Measurements from ENCODE around the gene GLT1D1. TPM values are rescaled to one million over a fixed set of nuclear protein-coding genes. Genes with fewer than 3 reads are reported as not detected.

The GLT1D1 gene
- total RNA-seq, 1 donor from 2014 or later = 5.4 TPM

DNA sequence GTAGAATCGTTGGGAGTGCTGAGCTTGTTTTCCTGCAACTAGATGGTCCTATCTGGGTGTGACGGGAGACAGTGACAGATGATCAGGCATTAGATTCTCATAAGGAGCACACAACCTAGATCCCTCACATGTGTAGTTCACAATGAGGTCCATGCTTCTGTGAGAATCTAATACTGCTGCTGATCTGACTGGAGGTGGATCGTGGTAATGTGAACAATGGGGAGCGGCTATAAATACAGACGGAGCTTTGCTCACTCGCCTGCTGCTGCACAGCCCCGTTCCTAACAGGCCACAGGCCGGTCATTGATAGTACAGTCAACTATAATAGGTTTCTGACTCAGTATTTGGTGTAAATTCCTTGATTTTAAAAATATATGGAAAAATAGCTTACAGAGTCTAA lies 138.8 kb downstream of the GLT1D1 start:
- Histone ChIP-seq H3K36me3 (no peaks in the 10 kb centered on the region), H3K4me1 (no peaks in the 10 kb centered on the region), H3K9me3 (ENCODE audit: low read depth) (no peaks in the 10 kb centered on the region), H3K79me2 (ENCODE audit: low read depth) (no peaks in the 10 kb centered on the region), H3K9ac (no peak overlapping the region), H4K20me1 (ENCODE audit: low read depth) (no peaks in the 10 kb centered on the region), H3K4me2 (no peak overlapping the region), H2AFZ (replicated peaks) (no peak overlapping the region), H3K27ac (no peak overlapping the region), H3K27me3 (no peaks in the 10 kb centered on the region), H3K4me3 (no peak overlapping the region), H3F3A (ENCODE audit: low read depth) (no peaks in the 10 kb centered on the region)
- Mint-ChIP-seq H3K27me3 (ENCODE audit: insufficient read depth, low read depth) (peaks cover 2% of the 10 kb centered on the region), H3K4me3 (no peak overlapping the region), H3K9me3 (peaks cover 6% of the 10 kb centered on the region), H3K27ac (no peak overlapping the region), H3K4me1 (peaks cover 9% of the 10 kb centered on the region), H3K36me3 (no peaks in the 10 kb centered on the region)
- no peak for DNase-seq (ENCODE audit: low spot score)
- TF ChIP-seq, protein P1, sequence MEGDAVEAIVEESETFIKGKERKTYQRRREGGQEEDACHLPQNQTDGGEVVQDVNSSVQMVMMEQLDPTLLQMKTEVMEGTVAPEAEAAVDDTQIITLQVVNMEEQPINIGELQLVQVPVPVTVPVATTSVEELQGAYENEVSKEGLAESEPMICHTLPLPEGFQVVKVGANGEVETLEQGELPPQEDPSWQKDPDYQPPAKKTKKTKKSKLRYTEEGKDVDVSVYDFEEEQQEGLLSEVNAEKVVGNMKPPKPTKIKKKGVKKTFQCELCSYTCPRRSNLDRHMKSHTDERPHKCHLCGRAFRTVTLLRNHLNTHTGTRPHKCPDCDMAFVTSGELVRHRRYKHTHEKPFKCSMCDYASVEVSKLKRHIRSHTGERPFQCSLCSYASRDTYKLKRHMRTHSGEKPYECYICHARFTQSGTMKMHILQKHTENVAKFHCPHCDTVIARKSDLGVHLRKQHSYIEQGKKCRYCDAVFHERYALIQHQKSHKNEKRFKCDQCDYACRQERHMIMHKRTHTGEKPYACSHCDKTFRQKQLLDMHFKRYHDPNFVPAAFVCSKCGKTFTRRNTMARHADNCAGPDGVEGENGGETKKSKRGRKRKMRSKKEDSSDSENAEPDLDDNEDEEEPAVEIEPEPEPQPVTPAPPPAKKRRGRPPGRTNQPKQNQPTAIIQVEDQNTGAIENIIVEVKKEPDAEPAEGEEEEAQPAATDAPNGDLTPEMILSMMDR (IDR thresholded peaks at IDR 0.05) = no peak
- no peak for TF ChIP-seq EZH2 (IDR thresholded peaks at IDR 0.05)
- TF ChIP-seq EZH2phosphoT487 (IDR thresholded peaks at IDR 0.05) = no peak

DNA sequence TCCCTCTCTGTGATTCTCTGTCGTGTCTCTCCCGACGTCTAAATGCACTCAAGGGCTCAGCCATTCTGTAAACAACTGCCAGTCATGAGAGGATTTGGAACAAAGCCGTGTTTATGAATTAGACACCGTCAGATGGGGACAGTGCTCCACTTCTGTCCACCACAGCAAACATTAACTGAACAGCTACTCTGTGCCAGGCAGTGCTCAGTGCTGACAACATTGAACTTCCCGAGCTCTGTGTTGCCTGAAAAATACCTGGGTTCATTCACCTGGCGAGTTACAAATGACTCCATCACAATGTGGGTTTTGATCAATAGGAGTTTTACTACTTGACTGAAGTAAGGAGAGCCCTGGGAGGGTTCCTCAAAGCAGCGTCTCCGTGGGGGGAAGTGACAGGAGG lies 139.3 kb downstream of the GLT1D1 start:
- no peak overlapping the region for H3K4me2 ChIP-seq
- H3K79me2 ChIP-seq (ENCODE audit: low read depth) = no peaks in the 10 kb centered on the region
- Mint-ChIP-seq H3K27ac (no peak overlapping the region), H3K9me3 (peaks cover 9% of the 10 kb centered on the region), H3K4me1 (peaks cover 6% of the 10 kb centered on the region), H3K27me3 (ENCODE audit: insufficient read depth, low read depth) (peaks cover 2% of the 10 kb centered on the region), H3K36me3 (no peaks in the 10 kb centered on the region), H3K4me3 (no peak overlapping the region)
- H3K4me3 ChIP-seq = no peak overlapping the region
- H4K20me1 ChIP-seq (ENCODE audit: low read depth) = no peaks in the 10 kb centered on the region
- H3K9ac ChIP-seq = no peak overlapping the region
- no peak overlapping the region for H3K27ac ChIP-seq
- H3K27me3 ChIP-seq = no peaks in the 10 kb centered on the region
- H3K4me1 ChIP-seq = no peaks in the 10 kb centered on the region
- no peaks in the 10 kb centered on the region for H3K36me3 ChIP-seq
- DNase-seq (ENCODE audit: low spot score) = no peak
- H2AFZ ChIP-seq (replicated peaks) = no peak overlapping the region
- H3F3A ChIP-seq (ENCODE audit: low read depth) = no peaks in the 10 kb centered on the region
- TF ChIP-seq, protein P1 (IDR thresholded peaks at IDR 0.05) = no peak
- TF ChIP-seq EZH2phosphoT487 (IDR thresholded peaks at IDR 0.05) (no peak), EZH2 (IDR thresholded peaks at IDR 0.05) (no peak)
- H3K9me3 ChIP-seq (ENCODE audit: low read depth) = no peaks in the 10 kb centered on the region

DNA sequence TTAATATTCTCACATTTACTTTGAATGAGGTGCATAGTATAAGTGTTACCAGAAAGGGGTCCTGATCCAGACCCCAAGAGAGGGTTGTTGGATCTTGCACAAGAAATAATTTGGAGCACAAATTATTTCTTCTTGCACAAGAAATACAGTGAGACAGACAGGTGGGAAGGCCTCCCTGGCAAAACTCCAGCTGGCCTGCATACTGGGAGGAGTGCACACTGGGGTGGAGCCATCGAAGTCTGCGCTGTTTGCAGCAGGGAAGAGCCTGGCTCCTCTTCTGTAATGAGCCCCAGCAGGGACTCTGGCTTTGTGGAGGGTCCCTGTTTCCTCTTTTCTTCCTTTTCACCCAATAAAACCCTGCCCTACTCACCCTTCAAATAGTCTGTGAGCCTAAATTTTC lies 141.6 kb downstream of the GLT1D1 start:
- no peak overlapping the region for H3K4me2 ChIP-seq
- no peaks in the 10 kb centered on the region for H3K4me1 ChIP-seq
- no peak overlapping the region for H3K9ac ChIP-seq
- no peaks in the 10 kb centered on the region for H3K79me2 ChIP-seq (ENCODE audit: low read depth)
- Mint-ChIP-seq H3K27ac (no peak overlapping the region), H3K27me3 (ENCODE audit: insufficient read depth, low read depth) (peaks cover 4% of the 10 kb centered on the region), H3K9me3 (peaks cover 6% of the 10 kb centered on the region), H3K36me3 (no peaks in the 10 kb centered on the region), H3K4me3 (no peak overlapping the region), H3K4me1 (peaks cover 5% of the 10 kb centered on the region)
- H3F3A ChIP-seq (ENCODE audit: low read depth) = no peaks in the 10 kb centered on the region
- no peaks in the 10 kb centered on the region for H3K27me3 ChIP-seq
- no peak for DNase-seq (ENCODE audit: low spot score)
- H2AFZ ChIP-seq (replicated peaks) = no peak overlapping the region
- H3K36me3 ChIP-seq = no peaks in the 10 kb centered on the region
- no peak overlapping the region for H3K4me3 ChIP-seq
- no peaks in the 10 kb centered on the region for H4K20me1 ChIP-seq (ENCODE audit: low read depth)
- no peaks in the 10 kb centered on the region for H3K9me3 ChIP-seq (ENCODE audit: low read depth)
- no peak overlapping the region for H3K27ac ChIP-seq
- TF ChIP-seq EZH2phosphoT487 (IDR thresholded peaks at IDR 0.05) = no peak
- TF ChIP-seq EZH2 (IDR thresholded peaks at IDR 0.05) = no peak
- TF ChIP-seq, protein P1 (IDR thresholded peaks at IDR 0.05) = no peak
